ENCODE data around the gene PLCXD1.
"Not testable (repeated sequence)": the region's sequence is repeated elsewhere in the genome, so short reads cannot be mapped to it uniquely, and the experiment has no call there.

PLCXD1 gene

DNA sequence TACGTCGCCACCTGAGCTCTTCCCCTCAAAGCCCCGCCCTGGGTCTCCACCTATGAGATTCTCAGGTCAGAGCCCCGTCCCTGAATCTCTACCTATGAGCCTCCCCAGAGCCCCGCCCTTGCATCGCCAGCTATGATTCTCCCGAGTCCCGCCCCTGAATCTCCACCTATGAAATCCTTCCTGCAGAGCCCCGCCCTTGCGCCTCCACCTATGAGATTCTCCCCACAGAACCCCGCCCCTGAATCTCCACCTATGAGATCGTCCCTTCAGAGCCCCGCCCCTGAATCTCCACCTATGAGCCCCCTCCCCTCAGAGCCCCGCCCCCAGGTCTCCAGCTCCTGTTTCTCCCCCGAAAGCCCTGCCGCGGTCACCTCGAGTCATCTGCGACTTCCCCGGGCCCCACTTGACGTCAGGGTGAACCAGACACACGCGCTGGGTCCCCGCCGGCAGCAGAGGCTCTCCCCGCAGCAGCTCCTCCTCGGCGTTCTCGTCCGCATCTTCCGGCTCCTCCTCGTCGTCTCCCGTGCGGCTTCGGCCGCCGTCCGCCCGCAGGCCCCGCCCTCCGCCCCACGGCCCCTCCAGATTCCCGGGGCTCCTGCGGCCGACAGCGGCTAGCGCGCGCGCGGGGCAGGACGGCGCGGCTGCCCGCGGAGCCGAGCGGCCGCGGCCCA is 37.0 kb downstream of the PLCXD1 start:
- H3K9me3 Mint-ChIP-seq: no peaks in the 10 kb centered on the region
- H3K27me3 Mint-ChIP-seq: no peaks in the 10 kb centered on the region
- peaks cover 16% of the 10 kb centered on the region for H3K4me1 Mint-ChIP-seq

DNA sequence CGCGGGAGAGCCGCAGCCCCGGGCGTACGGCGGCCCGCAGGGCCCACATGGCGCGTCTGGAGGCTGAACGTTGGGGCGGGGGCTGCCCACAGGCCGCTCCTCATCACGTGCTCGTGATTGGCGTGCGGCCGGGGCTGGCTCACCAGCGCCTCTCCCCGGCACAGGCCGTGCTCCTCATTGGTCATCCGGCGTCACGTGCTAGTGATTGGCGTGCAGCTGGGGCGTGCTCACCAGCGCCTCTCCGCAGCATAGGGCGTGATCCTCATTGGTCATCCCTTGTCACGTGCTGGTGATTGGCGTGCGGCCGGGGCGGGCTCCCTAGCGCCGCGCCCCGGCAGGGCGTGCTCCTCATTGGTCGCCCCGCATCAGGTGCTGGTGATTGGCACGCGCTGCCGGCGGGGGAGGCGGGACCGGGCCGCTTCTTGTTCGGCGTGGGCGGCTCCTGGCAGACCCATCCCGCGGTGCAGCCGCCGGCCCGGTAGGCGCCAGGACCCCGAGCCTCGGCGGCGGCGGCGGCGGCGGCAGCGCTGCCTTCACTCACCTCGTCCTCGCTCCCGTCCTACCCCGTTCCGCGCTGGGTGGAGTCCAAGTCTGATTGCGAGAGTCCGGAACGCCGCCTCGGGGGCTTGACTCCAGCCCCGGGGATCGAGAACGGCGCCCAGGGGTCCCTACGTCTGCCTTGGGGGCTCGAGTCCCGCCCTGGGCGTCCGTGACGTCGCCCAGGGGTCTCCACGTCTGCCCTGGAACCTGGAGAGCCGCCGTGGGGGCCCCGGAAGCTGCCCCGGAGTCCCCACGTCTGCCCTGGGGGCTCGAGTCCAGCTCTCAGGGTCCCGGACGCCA is 37.8 kb downstream of the PLCXD1 start, which contains the start of gene GTPBP6:
TSS of gene GTPBP6 (minus strand) at position 58 of the 840 bp plus-strand sequence. CDS start at position 49, 9 bp downstream.
- Mint-ChIP-seq H3K4me3 (peak within 1 kb of the TSS; percentile 87), H3K36me3 (no peaks in the 10 kb centered on the region)

More for the DNA sequence above, 37.0 kb downstream of the PLCXD1 start:
- Mint-ChIP-seq H3K4me3 (peak overlapping the region; percentile 87), H3K36me3 (peaks cover 2% of the 10 kb centered on the region), H3K27ac (peak overlapping the region; percentile 92)

DNA sequence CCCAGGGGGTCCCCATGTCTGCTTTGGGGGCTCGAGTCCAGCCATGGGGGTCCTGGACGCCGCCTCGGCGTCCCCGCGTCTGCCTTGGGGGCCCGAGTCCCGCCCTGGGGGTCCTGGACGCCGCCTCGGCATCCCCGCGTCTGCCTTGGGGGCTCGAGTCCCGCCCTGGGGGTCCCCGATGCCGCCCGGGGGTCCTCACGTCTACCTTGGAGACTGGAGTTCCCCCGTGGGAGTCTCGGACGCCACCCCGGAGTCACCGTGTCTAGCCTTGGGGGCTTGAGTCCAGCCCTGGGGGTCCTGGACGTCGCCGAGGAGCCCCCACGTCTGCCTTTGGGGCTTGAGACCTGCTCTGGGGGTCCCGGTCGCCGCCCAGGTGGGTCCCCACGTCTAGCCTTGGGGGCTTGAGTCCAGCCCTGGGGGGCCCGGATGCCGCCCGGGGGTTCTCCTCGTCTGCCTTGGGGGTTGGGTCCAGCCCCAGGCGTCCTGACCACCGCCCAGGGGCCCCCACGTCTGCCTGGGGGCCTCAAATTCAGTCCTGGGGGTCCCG is 38.5 kb downstream of the PLCXD1 start:
- H3K4me1 Mint-ChIP-seq: peaks cover 28% of the 10 kb centered on the region
- no peaks in the 10 kb centered on the region for H3K36me3 Mint-ChIP-seq
- H3K4me3 Mint-ChIP-seq: peak overlapping the region; percentile 84
- H3K27ac Mint-ChIP-seq: no peak overlapping the region
- no peaks in the 10 kb centered on the region for H3K9me3 Mint-ChIP-seq
- H3K27me3 Mint-ChIP-seq: no peaks in the 10 kb centered on the region

More for the DNA sequence above, 37.8 kb downstream of the PLCXD1 start, which contains the start of gene GTPBP6:
- no peaks in the 10 kb centered on the region for H3K9me3 Mint-ChIP-seq
- H3K27ac Mint-ChIP-seq: peak within 1 kb of the TSS; percentile 92
- peaks cover 24% of the 10 kb centered on the region for H3K4me1 Mint-ChIP-seq
- H3K27me3 Mint-ChIP-seq: no peaks in the 10 kb centered on the region

DNA sequence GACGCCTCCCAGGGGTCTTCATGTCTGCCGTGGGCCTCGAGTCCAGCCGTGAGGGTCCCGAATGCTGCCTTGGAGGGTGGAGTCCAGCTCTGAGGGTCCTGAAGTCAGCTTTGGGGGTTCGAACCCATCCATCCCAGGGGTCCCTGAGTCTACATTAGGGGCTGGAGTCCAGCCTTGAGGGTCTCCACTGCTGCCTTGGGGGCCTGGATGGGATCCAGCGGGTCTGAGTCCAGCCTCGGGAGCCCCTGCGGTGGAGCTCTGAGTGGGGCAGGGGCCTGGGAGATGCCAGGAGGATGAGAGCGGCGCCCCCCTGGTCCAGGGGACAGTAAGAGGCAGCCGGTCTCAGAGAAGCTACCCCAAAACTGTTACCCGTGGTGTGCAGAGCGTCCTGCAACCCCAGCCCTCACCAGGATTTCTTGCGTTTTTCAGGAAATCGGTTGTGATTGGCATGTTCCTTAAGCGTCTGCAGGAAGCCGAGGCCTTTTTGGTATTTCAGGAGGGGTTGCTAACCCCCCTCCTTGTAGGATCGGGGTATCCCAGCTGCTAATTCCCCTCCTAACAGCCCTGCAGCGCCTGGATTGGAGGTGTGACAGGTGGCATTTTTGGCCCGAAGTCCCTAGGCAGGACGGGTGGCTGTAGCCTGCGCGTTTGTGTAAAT is 39.1 kb downstream of the PLCXD1 start:
- no peaks in the 10 kb centered on the region for H3K9me3 Mint-ChIP-seq
- no peaks in the 10 kb centered on the region for H3K27me3 Mint-ChIP-seq
- H3K36me3 Mint-ChIP-seq: no peaks in the 10 kb centered on the region
- H3K27ac Mint-ChIP-seq: peak overlapping the region; percentile 46
- peak overlapping the region; percentile 84 for H3K4me3 Mint-ChIP-seq
- peaks cover 31% of the 10 kb centered on the region for H3K4me1 Mint-ChIP-seq

DNA sequence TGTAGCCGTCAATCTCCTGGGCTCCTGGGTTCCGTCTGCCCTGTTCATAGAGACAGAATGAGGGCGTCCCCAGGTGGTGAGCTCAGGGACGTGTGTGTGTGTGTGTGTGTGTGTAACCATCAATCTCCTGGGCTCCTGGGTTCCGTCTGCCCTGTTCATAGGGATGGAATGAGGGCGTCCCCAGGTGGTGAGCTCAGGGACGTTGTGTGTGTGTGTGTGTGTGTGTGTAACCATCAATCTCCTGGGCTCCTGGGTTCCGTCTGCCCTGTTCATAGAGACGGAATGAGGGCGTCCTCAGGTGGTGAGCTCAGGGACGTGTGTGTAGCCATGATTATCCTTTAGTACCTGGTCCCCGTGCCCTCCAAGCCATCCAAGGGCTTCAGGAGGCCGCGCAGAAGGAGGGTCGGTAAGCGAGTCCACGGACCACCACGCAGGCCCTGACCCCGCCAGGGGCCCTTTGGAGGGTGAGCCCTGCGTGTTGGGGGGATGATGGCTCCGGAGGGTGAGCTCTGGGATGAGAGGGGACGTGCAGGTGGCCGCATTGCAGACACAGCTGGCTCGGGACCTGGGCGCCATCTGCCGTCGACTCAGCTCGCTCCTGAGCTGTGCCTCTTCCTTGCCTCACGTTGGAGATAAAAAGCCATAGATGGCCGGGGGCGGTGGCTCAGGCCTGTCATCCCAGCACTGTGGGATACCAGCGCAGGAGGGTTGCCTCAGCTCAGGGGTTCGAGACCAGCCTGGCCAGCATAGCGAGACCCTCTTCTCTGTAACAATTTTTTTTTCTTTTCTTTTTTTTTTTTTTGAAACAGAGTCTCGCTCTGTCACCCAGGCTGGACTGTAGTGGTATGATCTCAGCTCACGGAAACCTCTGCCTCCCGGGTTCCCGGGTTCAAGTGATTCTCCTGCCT is 42.8 kb downstream of the PLCXD1 start:
- Mint-ChIP-seq H3K9me3 (no peaks in the 10 kb centered on the region), H3K36me3 (no peaks in the 10 kb centered on the region), H3K27ac (peak overlapping the region; percentile 23), H3K27me3 (no peaks in the 10 kb centered on the region), H3K4me1 (peaks cover 28% of the 10 kb centered on the region), H3K4me3 (peak overlapping the region; percentile 84)

DNA sequence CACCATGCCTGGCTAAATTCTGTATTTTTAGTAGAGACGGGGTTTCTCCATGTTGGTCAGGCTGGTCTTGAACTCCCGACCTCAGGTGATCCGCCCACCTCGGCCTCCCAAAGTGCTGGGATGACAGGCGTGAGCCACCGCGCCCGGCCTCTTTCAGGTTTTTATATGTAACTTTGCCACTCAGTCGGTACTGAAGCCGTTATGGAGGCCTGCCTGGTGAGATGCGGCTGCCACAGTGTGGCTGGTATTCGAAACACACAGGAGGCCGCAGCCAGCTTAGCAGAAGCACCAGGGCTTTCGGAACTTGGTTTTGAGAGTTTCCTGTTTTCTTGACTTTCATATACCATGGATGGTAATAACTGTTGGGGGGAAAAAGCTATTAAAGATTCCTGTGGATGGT is 43.5 kb downstream of the PLCXD1 start:
- Mint-ChIP-seq H3K4me1 (peaks cover 28% of the 10 kb centered on the region), H3K4me3 (peak overlapping the region; percentile 37), H3K27ac (peak overlapping the region; percentile 59)
- H3K9me3 Mint-ChIP-seq, H3K27me3 Mint-ChIP-seq, H3K36me3 Mint-ChIP-seq: not testable (repeated sequence)

GRCh38 chrX:327660-328126 is 46.5 kb downstream of the PLCXD1 start:
- no peak overlapping the region for H3K27ac Mint-ChIP-seq
- peaks cover 20% of the 10 kb centered on the region for H3K4me1 Mint-ChIP-seq
- H3K9me3 Mint-ChIP-seq: no peaks in the 10 kb centered on the region
- H3K27me3 Mint-ChIP-seq: no peaks in the 10 kb centered on the region
- no peak overlapping the region for H3K4me3 Mint-ChIP-seq
- H3K36me3 Mint-ChIP-seq: no peaks in the 10 kb centered on the region

GRCh38 chrX:329291-329910 is 48.2 kb downstream of the PLCXD1 start:
- no peaks in the 10 kb centered on the region for H3K36me3 Mint-ChIP-seq
- H3K9me3 Mint-ChIP-seq: no peaks in the 10 kb centered on the region
- H3K27me3 Mint-ChIP-seq: no peaks in the 10 kb centered on the region
- no peak overlapping the region for H3K27ac Mint-ChIP-seq
- H3K4me1 Mint-ChIP-seq: peaks cover 4% of the 10 kb centered on the region
- no peak overlapping the region for H3K4me3 Mint-ChIP-seq

DNA sequence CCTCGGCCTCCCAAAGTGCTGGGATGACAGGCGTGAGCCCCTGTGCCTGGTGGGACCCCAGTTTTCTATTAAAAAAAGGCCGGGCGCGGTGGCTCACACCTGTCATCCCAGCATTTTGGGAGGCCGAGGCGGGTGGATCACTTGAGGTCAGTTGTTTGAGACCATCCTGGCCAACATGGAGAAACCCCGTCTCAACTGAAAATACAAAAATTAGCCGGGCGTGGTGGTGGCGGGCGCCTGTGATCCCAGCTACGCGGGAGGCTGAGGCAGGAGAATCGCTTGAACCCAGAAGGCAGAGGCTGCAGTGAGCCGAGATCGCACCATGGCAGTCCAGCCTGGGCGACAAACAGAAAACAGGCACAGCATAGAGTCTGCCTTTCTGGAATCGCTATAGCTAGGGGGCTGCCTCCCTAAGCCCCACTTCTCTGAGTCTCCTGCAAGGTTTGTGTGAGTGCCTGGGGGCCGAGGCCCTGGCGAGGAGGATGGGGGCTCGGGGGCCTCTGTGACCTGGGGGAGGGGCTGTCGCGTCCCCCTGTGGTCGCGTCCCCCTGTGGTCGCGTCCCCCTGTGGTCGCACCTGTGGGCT is 49.1 kb downstream of the PLCXD1 start:
- not testable (repeated sequence) for H3K9me3 Mint-ChIP-seq, H3K36me3 Mint-ChIP-seq, H3K27ac Mint-ChIP-seq, H3K4me3 Mint-ChIP-seq, H3K27me3 Mint-ChIP-seq, H3K4me1 Mint-ChIP-seq

DNA sequence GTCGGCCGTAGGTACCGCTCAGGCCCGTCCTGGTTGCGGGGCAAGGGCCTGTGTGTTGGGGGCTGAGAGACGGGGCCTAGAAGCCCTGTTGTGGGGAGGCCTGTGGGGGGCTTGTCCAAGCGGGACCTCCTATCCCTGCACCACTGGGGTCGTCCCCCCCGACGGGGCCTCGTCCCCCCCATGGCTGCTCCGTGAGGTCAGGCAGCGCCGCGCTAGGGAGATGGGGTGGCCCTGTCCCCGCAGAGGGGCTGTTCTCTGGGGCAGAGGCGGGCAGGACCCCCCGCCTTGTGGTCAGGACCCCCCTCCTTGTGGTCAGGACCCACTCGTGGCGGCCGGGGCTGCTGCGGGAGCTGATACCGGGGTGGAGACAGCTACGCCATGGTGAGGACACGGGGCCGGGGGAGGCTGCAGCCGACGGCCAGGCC is 49.6 kb downstream of the PLCXD1 start:
- Mint-ChIP-seq H3K36me3 (no peaks in the 10 kb centered on the region), H3K9me3 (no peaks in the 10 kb centered on the region), H3K27me3 (no peaks in the 10 kb centered on the region), H3K4me3 (peak overlapping the region; percentile 33), H3K4me1 (no peaks in the 10 kb centered on the region), H3K27ac (no peak overlapping the region)

DNA sequence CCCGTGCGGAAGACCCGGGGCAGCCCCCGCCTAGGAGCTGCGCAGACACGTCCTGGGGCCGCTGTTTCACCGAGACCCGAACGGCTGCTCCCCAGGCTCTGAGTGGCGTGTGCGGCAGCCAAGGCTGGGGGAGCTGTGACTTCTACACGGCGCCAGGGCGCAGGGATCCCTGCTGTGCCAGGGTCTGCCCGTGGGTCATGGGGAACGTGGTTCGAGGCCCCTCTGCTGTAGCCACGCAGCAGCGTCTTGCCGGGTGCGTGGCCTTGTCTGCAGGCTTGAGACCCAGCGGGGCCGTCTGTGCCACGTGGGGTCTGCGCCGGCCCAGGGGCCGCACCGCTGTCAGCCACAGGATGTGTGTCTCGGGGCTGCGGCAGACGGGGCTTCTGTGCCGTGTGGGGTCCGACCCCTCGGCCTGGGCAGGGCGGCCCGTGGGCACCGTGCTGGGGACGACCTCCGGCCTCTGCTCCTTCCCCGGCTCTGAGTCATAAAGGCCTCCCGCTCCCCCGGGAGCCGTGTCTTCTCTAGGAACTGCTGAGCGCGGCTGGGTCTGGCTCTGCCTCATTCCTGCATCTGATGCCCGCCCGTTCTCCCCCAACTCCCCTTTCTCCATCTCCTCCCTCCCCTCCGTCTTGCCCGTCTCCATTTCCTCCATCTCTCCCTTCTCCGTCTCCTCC is 50.1 kb downstream of the PLCXD1 start:
- no peaks in the 10 kb centered on the region for H3K36me3 Mint-ChIP-seq
- peak overlapping the region; percentile 39 for H3K4me3 Mint-ChIP-seq
- no peaks in the 10 kb centered on the region for H3K27me3 Mint-ChIP-seq
- H3K4me1 Mint-ChIP-seq: no peaks in the 10 kb centered on the region
- H3K27ac Mint-ChIP-seq: no peak overlapping the region
- H3K9me3 Mint-ChIP-seq: no peaks in the 10 kb centered on the region

DNA sequence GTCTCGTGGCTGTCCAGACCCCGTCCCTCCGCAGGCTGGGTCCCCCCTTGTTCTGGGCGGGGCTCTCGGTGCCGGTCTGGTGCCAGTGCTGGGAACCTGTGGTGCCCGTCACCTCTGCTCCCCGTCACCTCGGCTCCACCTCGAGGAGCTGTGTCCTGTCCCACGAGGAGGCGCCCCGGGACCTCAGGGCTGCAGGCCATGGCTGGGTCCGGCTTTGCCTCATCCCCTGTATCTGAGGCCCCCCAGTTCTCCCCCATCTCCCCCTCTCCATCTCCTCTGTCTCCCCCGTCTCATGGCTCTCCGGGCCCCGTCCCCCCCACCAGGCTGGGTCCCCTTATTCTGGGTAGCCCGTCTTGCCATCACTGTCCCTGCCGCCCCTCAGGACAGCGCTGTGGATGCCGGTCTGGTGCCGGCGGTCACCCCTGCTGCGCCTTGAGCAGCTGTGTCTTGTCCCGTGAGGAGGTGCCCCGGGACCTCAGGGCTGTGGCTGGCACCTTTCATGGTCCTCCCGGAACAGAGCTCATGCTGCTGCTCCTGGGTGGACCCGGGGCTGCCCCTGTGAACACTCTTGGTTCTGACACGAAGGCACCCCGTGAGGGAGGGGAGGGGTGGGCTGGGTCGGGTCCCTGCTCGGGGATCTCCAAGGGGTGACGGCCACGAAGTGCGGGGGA is 50.8 kb downstream of the PLCXD1 start:
- H3K27me3 Mint-ChIP-seq: no peaks in the 10 kb centered on the region
- H3K9me3 Mint-ChIP-seq: no peaks in the 10 kb centered on the region
- peak overlapping the region; percentile 39 for H3K4me3 Mint-ChIP-seq
- no peak overlapping the region for H3K27ac Mint-ChIP-seq
- H3K4me1 Mint-ChIP-seq: no peaks in the 10 kb centered on the region
- peaks cover 3% of the 10 kb centered on the region for H3K36me3 Mint-ChIP-seq

DNA sequence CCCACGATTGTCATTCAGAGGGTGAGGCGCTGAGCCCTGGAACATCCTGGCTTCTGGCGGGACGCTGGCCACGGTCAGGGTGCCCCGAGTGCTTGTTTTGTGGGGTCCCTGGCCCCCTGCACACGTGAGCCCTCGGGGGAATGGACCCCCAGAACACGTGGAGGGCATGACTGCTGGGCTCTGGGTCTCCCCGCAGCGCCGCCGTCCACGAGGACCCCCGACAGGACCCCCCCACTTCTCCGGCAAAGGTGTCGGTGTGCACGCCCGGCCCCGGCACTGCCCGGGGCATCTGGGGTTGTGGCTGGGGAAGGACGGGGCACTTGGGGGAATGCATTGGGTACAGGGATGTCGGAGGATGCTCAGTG is 51.3 kb downstream of the PLCXD1 start:
- Mint-ChIP-seq H3K9me3 (no peaks in the 10 kb centered on the region), H3K27me3 (no peaks in the 10 kb centered on the region), H3K27ac (no peak overlapping the region), H3K4me1 (no peaks in the 10 kb centered on the region), H3K4me3 (no peak overlapping the region), H3K36me3 (peaks cover 3% of the 10 kb centered on the region)

Measured in activated naive CD4-positive, alpha-beta T cell treated with anti-CD3 and anti-CD28 coated beads, Interleukin-2, amount 50 U/mL, for 24 hours (primary cell).